VCaP (cell line): ENCODE results near the gene MYO7B.
A peak's percentile ranks its signal among the peaks of the same experiment; 100 is the strongest.

Source experiments
- H3K27ac ChIP-seq: fragments of 450-650 bp; 2 replicates; pipeline ENCODE4 v1.5.1; 2017
- CTCF ChIP-seq: fragments of 450-650 bp; conservative IDR thresholded peaks from 2 replicates; pipeline ENCODE4 v1.5.1; 2017; ENCODE audit warnings: mild to moderate bottlenecking, moderate library complexity

The MYO7B gene

GRCh38 chr2:127609031-127609751, 73.7 kb downstream of the MYO7B start:
- no peak for TF ChIP-seq CTCF

GRCh38 chr2:127609818-127610217, 74.3 kb downstream of the MYO7B start:
- TF ChIP-seq CTCF = no peak
- no peak overlapping the region for H3K27ac ChIP-seq

More at GRCh38 chr2:127609031-127609751, 73.7 kb downstream of the MYO7B start:
- no peak overlapping the region for H3K27ac ChIP-seq

GRCh38 chr2:127610561-127610960, 75.1 kb downstream of the MYO7B start:
- no peak for TF ChIP-seq CTCF
- H3K27ac ChIP-seq = no peak overlapping the region

- H3K27ac ChIP-seq = no peak overlapping the region
- no peak for TF ChIP-seq CTCF
Measured at GRCh38 chr2:127611076-127611925, 75.8 kb downstream of the MYO7B start.

GRCh38 chr2:127612111-127612822, 76.8 kb downstream of the MYO7B start:
- no peak overlapping the region for H3K27ac ChIP-seq
- no peak for TF ChIP-seq CTCF

- TF ChIP-seq CTCF = no peak
- H3K27ac ChIP-seq = peak overlapping the region; percentile 84; the same call in 1 of the 2 replicates
Measured at GRCh38 chr2:127614246-127614645, 78.8 kb downstream of the MYO7B start.

- no peak for TF ChIP-seq CTCF
- peak overlapping the region; percentile 84 for H3K27ac ChIP-seq
Measured at GRCh38 chr2:127614731-127615130, 79.2 kb downstream of the MYO7B start.
